ENCODE measurements around the gene ANO2.
A peak's percentile ranks its signal among the peaks of the same experiment; 100 is the strongest.

Gene ANO2

DNA sequence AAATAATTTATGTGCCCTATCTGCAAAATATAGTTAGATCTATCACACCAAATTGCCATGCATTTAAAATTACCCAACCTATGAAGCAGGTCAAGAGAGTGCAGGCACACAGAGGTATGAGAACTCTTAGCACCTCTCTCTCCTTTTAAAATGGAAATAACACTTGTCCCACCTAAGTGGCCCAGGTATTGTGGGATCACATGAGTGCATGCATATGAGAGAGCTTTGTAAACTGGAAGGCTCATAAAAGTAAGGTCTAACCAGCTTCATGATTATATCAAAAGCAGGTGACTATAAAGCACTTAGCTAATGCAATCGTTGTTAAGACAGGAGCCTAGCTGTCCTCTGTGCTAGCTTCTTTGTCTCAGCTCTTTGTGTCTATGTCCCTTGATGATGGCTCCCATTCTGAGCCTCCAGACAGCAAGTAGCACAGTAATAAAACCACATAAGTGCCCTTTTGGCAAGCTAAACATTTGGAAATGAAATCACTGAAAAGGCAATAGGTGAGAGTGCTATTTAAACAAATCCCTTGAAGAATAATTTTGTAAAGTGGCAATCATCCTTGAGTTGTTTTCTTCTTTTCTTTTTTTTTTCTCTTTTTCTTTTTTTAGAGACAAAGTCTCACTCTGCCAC is 294.1 kb downstream of the ANO2 start:
- DNase-seq: no peak

DNA sequence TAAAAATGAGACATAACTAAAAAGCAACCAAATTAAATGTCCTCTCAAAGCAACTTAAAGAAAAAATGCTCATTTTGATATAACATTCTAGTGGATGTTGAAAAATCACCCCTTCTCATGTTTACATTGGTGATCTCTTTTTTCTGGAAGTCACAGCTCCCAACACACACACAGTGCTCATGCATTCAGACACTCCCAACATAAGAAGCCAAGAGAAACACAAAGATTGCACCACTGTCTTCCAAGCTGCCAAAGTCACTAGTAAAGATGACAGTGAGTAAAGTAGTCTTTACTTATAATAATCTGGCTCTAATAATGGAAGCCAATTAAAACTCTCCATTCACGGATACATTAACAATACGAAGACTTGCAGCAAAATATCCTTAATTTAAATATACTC is 294.8 kb downstream of the ANO2 start:
- DNase-seq: no peak

DNA sequence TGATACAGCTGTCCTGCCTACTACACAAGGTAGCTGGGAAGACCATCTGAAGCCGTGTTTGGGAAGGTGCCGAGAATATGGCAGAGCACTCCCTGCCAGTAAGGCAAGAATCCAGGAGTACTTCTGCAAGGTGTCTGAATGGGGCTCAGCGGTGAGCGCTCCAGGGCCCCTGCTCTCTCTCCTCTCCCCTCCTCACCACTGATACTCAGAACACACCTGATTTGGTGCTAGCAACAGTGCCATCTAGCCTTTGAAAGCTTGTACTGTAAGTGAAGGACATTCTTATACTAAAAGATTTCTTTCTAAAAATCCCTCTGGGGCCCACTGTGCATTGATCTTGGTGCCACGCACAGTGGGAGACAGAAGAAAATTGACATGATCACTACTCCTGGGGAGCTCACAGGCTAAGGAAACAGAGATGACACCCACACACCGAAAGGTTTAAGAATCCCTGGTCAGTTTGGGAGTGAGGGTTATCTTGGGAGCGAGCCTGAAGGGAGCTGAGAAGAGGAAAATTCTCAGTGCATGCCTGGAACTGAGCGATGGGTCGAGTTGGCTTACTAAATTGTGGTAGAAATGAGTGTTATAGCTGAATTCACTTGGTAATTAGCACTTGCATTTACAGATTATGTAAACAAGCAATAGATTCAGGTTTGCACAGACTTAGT is 296.2 kb downstream of the ANO2 start:
- DNase-seq: peak; percentile 38

DNA sequence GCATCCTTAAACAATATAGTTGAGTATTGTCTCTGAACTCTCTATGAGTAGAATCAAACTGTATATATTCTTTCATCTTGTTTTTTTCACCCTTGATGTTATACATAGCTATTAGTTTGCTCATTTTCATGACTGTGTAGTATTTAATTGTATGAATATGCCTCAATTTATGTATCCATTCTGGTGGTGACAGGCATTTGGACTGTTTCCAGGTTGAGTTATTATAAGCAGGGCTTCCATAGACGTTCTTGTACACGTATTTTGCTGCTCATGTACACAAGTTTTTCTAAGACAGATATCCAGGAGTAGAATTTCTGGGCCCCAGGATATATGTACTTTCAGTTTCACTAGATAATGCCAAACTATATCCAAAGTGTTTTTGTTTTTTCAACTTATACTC is 301.8 kb downstream of the ANO2 start:
- DNase-seq: no peak

DNA sequence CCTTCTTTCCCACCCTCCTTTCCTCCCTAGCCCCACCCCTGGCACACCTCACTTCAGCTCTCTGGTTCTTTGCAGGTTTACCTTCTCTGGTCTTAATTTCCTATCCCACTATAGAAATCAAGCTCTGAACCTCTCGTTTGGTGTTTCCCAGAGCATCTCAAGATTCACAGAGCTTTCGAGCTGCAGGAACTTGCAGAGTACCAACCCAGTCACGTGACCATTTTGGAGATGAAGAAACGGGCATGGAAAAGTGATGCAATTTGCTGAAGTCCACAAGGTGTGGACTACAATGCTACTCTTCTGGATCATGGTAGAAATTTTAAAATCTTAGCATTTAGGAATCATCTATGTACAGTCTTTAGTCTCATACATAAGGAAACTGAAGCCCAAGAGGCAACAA is 307.4 kb downstream of the ANO2 start:
- DNase-seq: no peak

DNA sequence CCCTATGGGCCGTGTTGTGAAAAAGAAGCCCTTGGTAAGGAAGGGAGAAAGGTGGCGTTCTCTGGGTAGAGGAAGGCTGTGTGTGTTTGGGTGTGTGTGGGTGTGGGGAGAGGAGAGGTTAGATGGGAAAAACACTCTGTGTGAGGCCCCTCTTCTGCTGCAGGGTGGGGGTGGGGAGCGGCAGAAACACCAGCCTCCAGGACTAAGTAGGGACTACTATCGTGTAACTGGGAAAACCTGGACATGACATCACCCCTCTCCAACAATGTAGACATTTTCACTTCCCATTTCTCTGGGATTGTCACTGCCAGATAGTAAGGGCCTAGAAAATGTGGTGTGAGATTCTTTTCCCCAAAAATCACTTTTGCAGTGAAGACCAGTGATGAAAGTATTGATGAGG is 308.2 kb downstream of the ANO2 start:
- no peak for DNase-seq

DNA sequence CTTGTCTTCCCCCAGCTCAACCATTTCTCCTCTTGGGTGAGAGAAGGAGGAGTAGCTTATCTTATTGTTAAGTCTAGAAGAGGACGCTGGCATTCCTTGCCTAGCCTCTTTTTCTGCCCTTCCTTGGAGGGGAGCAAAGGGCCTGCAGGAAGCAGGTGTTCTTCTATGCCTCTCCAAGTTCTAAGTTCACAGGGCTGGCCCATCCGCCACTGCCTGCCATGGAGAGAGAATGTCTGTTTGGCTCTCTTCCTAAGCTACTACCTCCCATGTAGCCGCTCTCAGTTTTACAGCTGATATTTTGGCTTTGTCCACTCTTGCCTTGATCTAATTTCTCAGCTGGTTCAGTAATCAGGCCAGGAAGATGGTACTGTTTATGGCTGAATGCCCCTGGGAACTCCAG is 312.0 kb downstream of the ANO2 start:
- no peak for DNase-seq

DNA sequence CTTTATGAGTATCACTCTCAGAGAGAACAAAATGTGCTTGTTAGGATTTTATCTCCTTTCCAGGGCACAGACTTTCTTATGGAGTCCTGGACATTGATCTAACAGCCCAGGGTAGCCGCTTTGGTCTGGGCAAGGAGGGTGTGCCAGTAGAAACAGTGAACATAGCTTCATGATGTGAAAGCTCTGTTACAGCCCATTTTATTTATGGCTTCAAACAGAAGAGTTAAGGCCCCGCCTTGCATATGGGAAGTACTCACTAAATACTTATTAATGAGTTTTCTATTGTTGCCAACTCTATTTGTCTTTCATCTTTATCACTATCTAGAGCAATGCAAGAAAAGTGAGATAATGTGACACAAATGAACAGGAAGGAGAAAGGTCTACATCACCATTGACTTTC is 312.6 kb downstream of the ANO2 start:
- DNase-seq: no peak

DNA sequence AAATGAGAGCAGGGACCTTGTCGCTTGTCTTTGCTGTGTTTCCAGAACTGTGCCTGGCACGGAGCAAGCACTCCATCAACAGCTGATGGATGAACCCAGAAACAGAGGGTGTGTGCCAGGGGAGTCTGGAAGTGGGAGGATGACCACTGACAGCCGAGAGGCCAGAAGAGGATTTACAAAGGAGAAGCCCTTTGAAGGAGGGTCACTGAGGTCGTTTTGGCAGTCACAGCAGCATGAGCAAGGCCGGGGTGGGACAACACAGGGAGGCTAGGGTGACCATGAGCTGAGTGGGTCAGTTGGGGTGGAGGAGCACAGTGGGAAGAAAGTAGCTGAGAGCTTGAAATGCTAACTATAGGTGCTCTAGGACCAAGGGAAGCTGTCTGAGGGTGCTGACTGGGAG is 313.6 kb downstream of the ANO2 start:
- no peak for DNase-seq

DNA sequence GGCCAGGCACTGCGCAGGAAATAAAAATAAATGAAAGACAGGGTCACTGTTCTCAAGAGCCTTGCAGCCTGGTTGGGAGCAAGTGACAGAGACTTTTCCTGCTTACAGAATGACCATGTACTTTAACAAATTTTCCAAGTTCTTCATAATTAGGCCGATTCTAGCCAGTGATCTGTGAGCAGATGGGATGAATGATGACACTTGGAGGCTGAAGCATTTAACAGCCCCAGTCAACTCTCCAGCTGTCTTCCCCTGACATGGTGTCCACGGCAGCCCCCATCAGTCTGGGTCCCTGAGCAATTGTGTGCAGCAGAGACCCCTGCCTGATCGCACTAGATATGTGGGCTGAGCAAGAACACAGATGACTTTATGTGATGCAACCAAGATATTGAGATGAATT is 314.3 kb downstream of the ANO2 start:
- no peak for DNase-seq

DNA sequence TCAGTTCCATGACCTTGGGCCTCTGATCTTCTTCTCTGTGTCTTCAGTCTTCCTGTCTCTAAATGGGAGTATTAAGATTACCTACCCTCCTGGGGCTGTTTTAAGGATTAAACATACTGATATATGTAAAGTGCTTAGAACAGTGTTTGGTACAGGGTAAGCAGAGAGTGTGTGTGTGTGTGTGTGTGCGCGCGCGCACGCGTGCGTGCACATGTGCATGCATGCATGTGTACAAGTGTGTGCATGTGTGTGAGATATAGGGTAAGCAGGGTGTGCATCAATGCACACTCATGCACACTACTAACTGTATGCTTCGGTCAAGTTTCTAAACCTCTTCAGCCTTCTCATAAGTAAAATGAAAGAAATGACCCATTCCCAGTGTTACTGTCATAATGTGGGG is 316.6 kb downstream of the ANO2 start:
- DNase-seq: no peak

DNA sequence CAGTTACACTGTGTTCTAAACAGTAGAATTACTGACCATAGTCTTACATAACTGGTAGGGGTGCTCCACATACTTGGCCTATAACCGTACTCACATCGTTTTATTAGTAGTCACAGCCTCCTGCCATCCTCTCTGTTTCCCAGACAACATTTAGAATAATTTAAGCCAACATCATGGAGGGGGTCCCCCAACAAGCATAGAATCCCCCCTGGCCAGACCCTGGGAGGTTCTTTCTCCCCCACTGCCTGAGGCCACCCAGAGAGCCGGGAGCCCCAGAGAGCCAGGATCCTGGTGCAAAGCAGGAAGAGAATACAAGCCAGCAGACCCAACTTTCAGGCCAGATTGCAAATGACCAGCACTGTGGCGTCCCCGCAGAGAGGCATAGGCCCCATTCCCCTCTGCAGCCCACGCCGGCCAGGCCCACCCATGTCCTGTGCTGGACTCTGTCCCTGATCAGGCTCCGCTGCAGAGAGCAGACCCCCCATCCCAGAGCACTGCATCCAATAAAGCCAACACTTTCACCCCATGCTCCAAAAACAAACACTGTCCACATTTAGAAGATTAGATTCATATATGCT is 317.9 kb downstream of the ANO2 start:
- DNase-seq: no peak

DNA sequence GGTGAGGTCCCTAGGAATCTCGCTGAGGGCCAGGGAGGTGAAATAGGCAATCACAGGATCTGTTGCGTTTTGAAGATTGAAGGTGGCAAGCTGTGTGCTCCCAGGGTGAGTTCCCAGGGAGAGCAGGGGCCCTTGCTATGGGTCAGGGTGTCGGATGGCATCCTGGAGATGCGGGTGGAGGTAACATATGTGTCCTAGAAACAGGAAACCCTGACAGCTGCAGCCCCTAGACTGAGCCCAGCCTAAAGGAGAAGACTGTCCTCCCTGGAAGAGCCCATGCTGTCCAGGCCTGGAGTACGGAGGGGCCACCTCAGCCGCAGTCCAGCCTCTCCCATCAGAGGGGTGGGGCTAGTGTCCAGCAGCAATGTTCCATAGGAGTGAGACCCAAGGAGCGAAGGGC is 318.9 kb downstream of the ANO2 start:
- no peak for DNase-seq

DNA sequence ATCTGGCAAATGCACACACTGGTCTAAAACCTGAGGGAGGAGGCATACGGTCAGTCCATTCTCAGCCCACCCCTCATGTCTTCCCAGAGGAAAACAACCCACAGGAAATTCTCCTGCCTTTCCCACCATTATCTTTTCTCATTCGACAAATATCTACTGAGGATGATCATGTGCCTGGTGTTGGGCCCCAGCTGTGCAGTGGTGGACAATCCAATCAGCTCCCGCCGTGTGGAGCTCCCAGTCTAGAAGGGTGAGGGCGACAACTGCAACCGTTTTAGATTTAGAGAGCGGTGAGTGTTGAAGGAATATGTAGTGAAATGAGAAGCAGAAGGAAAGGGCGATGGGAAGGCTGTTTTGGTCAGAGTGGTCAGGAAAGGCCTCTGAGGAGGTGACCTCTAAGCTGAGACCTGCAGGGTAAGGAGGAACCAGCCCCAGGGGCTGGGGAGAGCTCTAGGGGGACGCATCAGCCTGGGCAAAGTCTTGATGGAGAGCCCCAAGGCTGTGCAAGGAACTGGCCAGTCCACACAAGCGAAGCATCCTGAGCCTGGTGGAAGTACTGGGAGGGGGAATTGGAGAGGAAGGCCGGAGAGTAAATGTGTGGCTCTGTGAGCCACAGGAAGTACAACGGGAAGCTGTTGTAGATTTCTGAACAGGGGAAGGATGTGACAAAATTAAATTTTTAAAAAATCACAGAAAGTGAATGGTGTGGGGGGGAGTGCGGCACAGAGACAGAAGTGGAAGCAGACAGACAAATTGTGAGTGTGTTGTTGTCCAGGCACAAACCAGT is 320.4 kb downstream of the ANO2 start:
- no peak for DNase-seq

DNA sequence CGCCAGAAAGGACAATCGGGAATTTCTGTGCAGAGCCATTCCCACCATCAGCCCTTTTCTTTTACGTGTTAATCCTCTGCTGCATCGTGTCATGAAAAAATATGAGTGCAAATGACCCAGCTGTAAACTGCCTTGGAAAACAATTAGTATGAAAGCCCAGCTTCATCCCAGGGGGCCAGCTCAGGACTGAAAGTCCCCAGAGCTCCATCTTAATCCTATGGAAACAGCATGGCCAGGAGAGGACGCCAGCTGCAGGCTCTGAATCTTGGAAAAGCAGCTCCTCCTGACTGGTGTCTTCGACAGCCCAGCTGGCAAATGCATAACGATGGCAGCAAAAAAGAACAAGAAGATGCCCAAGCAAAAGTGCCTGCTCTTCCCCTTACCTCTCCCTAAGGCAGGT is 321.6 kb downstream of the ANO2 start:
- DNase-seq: no peak

DNA sequence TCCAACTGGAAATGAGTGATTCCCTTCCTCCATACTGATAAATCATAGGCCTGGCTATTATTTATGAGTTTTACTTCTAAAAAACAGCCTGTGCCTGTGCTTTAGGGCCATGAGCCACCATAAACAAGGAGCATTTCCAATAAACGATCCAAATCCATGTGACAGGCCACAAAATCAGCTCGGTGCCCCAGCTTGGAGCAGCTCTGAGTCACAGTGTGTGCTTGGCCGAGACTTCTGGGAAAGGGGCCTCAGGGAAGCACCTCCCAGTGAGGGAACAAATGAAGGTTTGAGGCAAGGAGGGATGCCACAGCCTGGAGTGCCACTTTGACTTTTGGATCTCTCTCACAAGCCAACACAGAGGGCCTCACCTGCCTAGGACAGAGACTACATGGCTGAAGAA is 322.8 kb downstream of the ANO2 start:
- no peak for DNase-seq

DNA sequence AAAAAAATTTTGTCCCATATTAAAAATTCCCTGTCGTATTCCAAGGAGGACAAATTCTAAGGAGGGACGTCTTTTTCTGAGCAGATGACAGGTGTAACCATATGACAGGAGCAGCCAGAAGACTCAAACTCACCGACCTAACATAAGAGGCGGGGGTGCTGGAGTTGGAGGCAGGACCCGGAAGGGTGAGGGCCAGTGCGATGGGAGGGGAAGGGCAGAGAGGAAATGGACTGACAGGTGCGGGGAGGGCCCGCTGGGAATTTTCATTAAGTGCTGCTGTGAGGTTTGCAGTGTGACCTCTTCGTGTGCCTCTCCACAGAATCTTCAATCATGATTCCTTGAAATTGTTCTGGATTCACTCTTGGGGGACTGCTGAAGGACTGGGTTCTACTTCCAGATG is 323.7 kb downstream of the ANO2 start:
- DNase-seq: no peak

DNA sequence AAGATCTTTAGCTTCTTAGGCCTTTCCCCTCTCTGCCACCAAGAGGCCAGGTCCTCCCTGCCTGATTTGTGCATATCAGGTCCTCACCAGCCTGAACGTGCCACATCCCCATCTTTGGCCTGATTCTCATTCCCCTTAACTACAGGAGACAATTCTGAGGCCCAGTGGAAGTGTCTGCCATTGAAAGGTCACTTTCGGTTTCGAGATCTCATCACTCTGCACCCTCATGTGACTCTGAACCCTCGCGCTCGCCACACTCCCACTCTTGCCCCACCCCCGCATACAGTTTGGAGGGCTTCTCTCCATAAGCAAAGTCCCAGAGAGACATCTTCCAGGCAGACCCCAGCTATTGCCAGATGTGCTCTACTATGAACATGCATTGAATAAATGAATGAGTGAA is 324.2 kb downstream of the ANO2 start:
- peak; percentile 58 for DNase-seq

DNA sequence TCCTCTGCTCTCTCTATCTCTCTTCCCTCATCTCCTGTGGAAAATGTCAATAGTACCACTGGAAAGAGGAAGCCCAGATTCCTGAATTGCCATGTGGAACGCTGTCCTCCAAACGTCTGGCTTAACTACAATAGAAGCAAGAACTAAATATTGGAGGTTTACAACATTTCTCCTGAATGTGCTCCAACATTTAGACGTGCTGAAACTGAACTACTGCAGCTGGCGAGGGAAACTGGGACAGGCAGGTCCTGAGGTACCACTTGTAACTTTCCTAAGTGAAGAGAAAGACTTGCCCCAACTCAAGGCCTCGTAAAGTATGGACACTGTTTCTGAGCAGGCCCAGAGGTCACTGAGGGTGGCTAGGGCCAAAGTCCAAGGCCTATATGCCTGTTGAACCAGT is 325.4 kb downstream of the ANO2 start:
- DNase-seq: no peak

DNA sequence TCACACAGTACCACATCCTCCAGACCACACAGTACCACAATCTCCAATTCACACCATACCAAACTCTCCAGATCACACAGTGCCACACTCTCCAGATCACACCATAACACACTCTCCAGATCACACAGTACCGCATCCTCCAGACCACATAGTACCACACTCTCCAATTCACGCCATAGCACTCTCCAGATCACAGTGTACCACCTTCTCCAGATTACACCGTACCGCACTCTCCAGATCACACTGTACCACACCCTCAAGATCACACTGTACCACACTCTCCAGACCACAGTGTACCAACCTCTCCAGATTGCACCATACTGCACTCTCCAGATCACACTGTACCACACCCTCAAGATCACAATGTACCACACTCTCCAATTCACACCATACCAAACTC is 328.2 kb downstream of the ANO2 start:
- DNase-seq: no peak

DNA sequence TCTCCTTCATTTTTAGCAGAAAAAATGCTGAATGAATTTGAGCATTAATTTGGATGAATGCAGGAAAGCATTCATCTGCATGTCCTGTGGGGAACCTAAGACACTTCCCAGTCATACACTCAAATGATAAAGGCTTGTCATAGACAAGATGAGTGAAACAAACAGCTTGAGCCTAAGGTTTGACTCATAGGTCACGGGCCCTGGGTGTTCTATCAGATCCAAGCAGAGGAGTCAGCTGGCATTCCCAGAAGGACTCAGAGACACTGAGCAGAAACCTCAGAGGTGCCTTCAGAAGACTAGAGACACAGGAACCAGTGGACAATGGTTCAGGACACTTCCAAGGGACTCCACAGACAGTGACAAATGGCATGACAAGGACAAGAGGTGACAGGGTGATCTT is 329.3 kb downstream of the ANO2 start:
- DNase-seq: no peak

DNA sequence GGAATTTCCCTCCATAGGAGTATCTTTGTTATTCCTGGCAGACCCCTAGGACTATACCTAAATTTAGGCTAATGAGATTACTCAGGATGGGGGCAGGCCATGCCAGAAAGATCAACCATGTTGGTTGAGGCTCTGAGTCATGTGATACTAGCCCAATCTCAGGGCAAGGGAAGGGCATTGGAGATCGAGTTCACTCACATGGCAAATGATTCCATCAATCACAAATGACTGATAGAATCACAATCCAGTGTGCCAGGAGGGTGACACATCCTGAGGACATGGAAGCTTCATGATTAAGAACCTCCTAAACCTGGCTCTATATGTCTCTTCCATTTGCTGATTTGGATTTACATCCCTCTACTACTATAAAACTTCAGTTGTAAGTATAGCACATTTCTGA is 330.8 kb downstream of the ANO2 start:
- no peak for DNase-seq

DNA sequence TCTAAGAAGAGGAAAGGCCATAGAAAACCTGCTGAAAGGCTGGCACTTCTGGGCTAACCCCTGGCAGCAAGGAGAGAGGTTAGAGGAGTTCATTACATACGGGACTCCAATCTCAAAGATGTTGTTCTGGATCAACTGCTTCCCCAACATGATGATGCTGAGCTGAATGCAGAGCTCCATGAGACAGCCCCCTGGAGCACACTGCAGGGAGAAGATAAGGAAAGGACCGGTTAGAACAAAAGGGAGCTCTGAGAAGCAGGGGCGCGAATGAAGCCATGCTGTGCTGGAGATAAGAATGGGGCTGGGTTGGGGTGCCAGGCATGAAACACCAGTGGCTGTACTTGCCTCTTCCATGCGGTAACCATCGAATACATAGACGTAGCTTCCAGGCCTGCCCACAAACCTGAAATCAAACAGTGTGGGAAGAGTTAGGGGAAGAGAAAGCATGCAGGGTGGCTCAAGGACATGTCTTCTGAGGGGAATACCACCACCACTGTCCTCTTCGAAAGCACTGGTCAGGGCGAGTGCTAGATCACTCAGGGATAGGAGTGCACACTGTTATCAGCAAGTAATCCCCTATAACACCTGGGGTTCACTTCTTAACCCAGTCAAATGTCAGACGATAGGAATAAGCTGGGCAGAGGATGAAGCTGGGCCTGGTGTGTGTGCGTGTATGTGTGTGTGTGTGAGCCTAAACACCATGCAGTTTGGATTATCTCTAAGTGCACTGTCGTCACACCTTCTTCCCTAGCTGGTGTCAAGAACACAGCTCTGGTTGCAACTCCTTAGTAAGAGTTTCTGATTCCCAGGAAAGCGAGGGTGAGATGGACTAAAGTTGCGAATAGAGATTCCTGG is 332.3 kb downstream of the ANO2 start:
- peak; percentile 40 for DNase-seq

All from OCI-M1 (cell line).